DMS79 (cell line): ENCODE data around the gene RIC8B.
"Not testable (repeated sequence)": the region's sequence is repeated elsewhere in the genome, so short reads cannot be mapped to it uniquely, and the experiment has no call there.

Experiments used
- DNase-seq: peaks from one replicate; lab custom pipeline; 2025; lab: John Stamatoyannopoulos, UW

The RIC8B gene

DNA sequence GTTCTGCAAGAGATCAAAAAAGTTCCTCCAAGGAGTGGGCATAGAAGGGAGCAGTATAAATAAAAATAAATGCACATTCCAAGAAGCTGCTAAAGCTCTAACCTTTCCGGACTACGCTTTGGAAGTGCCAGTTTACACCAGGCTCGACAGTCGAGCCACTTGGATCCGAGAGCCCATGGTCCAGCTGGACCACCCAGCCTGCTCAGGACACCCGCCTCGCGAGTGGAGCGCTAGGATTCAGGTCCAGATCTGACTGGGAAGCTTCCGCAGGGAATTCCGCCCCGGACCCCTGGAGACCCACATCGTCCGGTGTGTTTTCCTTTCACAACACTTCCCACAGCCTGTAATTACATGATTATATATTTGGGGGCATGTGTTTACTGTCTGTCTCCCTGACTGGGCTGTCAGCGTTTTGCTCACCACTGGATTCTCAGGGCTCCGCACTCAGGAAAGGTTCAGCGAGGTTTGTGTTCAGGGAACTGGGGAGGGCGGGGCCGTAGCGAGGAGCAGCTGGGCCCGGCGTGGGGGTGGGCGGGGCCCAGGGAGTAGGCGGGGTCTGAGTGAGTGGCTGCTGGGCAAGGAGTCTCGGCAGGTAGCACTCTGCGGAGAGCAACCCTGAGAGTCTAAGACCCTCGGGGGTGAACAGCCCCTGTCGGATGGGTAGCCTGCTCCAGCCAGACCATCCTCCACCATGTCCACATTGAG is 128.9 kb downstream of the RIC8B start:
- DNase-seq = peak; percentile 19

DNA sequence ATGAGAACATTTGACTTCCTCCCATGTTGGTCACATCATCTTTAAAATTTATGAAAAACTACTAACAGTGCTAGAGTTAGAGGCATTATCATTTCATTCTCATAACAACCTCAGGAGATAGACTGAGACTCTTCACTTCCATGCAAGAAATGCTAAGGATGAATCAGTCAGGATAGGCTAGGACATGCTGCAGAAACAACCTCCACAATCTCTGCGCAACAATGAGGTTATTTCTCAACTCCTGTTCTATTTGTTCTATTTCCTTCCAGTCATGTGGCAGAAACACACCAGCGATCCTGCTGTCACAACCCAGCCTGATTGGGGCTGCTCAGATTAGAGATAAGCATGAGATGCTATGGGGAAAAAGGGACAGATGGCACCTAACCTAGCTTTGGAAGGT is 132.2 kb downstream of the RIC8B start:
- no peak for DNase-seq

GRCh38 chr12:106907411-106907810 is 132.9 kb downstream of the RIC8B start:
- DNase-seq = no peak

DNA sequence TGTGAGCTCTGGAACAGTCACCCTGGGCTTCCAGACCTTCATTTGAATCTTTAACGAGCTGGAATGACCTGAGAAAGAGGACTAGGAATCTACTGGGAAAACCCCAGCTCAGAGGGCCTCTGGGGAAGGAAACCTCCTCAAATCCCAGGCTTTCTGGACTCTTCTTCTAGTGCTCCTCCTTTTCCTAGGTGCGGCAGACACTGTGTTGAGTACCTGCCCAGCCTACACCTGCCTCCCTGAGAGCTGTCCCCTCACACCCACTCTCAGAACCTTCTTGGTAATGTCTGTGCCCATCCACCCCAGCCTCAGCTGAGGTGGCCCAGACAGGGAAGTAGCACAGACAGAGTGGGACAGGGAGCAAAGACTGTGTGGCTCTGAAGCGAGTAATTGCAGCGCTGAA is 133.4 kb downstream of the RIC8B start:
- DNase-seq = no peak

GRCh38 chr12:106908561-106908960 is 134.1 kb downstream of the RIC8B start:
- no peak for DNase-seq

GRCh38 chr12:106910202-106910601 is 135.7 kb downstream of the RIC8B start:
- no peak for DNase-seq

GRCh38 chr12:106911581-106911980 is 137.1 kb downstream of the RIC8B start:
- no peak for DNase-seq

DNA sequence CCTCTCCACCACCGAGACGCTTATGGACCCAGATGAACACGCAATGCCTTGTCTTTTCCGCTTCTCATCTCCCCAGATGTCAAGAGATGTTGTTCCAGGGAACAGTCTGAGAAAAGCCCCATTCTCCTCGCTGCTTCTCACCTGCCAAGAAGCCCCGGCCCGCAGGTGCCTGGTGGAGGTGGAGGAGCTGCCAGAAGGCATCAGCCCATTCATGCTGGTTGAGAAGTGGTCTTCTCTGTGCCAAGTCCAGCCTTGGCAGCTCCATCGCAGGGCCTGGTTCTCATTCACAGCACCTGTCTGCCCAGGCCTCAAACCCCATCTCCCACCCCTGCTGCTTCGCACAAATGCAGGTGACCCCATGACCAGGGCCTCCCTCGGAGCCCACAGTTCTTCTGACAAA is 139.0 kb downstream of the RIC8B start:
- DNase-seq = no peak

DNA sequence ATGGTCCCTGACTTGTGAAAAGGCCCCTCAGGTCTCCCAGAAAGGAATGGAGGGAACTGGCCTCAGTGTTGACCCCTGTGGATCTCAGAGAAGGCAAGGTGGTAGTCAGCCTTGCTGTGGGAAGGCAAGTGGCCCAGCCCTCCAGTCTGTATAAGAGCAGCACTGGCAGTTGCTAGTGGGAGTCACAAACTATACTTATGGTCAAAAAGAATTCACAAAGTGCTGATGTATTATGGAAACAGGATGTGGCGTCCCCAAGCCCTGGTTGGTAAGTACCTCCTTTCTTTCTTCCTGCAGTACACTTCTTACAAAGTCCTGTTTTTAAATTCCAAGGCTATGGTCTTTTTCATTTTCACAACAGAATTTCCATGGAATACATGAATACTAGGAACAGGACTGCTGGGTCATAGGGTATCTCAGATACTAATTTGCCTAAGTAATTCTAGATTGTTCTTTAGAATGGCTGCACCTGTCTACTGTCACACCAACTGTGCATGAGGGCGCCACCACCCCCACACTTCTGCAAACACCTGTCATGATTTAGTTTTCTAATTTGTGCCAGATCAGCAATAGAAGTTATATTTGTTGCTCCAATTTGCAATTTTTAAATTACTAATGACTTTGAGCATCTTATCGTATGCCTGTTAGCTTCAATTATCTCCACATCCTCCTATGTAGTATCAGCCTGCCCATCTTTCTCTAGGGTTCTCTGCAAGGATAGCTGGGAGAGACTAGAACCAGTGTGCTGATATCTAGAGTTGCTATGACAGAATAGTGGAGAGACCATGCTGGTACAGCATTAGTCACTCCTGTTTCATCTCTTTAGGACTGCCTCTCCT is 140.5 kb downstream of the RIC8B start:
- no peak for DNase-seq

GRCh38 chr12:106915635-106916026 is 141.1 kb downstream of the RIC8B start:
- no peak for DNase-seq

- DNase-seq = no peak
These were observed 143.0 kb downstream of the RIC8B start for GRCh38 chr12:106917503-106917902.

GRCh38 chr12:106918746-106919145 is 144.3 kb downstream of the RIC8B start:
- DNase-seq = peak; percentile 9

DNA sequence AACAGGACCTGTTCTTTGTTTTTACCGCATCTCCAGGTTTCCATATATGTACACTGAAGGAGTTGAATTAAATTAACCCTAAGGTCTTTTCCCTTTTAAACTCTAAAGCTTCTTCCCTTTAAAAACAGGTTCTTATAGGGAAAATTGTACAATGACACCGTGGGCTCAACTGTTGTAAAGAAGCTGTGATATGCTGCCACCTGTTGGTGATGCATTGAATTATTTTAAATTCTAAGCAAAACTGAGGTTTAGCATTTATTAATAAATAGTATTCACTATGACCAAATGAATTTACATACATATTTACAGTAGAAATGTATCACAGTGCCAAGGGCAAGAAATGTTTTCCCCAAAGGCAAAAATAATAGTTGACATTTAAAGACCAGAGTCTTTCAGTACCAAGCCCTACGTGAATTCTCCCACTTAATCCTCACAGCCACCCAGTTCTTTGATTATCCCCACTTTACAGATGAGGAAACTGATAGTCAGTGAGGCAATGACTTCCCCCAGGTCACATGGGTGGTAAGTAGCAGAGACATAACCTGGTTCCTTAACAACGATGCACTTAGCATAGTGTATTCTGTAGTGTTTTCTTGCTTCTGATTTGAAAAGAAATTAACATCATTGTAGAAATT is 145.5 kb downstream of the RIC8B start:
- DNase-seq = no peak

GRCh38 chr12:106921976-106922375 is 147.5 kb downstream of the RIC8B start:
- not testable (repeated sequence) for DNase-seq

- not testable (repeated sequence) for DNase-seq
These were observed 149.1 kb downstream of the RIC8B start for GRCh38 chr12:106923594-106923993.

GRCh38 chr12:106924268-106924861 is 149.9 kb downstream of the RIC8B start:
- DNase-seq = no peak

- no peak for DNase-seq
These were observed 152.2 kb downstream of the RIC8B start for GRCh38 chr12:106926657-106927056.

DNA sequence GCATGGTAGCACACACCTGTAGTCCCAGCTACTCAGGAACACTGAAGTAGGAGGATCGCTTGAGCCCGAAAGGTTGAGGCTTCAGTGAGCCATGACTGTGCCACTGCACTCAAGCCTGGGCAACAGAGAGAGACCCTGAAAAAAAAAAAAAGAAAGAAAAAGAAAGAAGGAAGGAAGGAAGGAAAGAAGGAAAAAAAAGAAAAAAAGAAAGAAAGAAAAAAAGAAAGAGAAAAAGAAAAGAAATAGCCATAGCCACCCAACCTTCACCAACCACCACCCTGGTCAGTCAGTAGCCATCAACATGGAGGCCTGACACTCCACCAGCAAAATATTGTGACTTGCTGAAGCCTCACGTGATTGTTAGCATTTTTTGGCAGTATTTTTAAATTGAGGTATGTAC is 159.8 kb downstream of the RIC8B start:
- DNase-seq = no peak
